H9 (cell line): ENCODE data around the gene ZNF358. TPM values are rescaled to one million over a fixed set of nuclear protein-coding genes. Genes with fewer than 3 reads are reported as not detected.

Experiments
- DNase-seq: peaks from one replicate; pipeline ENCODE4 v3.0.0-alpha.2; 2017
- H2AFZ ChIP-seq: one replicate; pipeline ENCODE4 v1.6.1; 2013; ENCODE audit warnings: mild to moderate bottlenecking, low read length, control low read depth, moderate library complexity
- H2AK5ac ChIP-seq: 2 replicates; pipeline ENCODE4 v1.6.1; 2013; ENCODE audit warnings: low read length, control low read depth, mixed read lengths; ENCODE audit not compliant: insufficient read length
- H2BK120ac ChIP-seq: one replicate; pipeline ENCODE4 v1.6.1; 2013; ENCODE audit warnings: low read depth, mild to moderate bottlenecking, low read length, control low read depth, inconsistent platforms; ENCODE audit not compliant: poor library complexity, severe bottlenecking
- H2BK12ac ChIP-seq: 2 replicates; pipeline ENCODE4 v1.6.1; 2013; ENCODE audit warnings: low read length, control low read depth, mixed read lengths, low read depth; ENCODE audit not compliant: insufficient read length
- H2BK15ac ChIP-seq: 2 replicates; pipeline ENCODE4 v1.6.1; 2013; ENCODE audit warnings: low read depth, low read length, control low read depth
- H2BK20ac ChIP-seq: one replicate; pipeline ENCODE4 v1.6.1; 2013; ENCODE audit warnings: low read depth, mild to moderate bottlenecking, low read length, control low read depth, inconsistent platforms; ENCODE audit not compliant: poor library complexity, severe bottlenecking
- H2BK5ac ChIP-seq: 2 replicates; pipeline ENCODE4 v1.6.1; 2013; ENCODE audit warnings: low read length, control low read depth, mixed read lengths; ENCODE audit not compliant: insufficient read length
- H3K14ac ChIP-seq: 2 replicates; pipeline ENCODE4 v1.6.1; 2013; ENCODE audit warnings: low read length, control low read depth; ENCODE audit not compliant: insufficient read depth
- H3K18ac ChIP-seq: 2 replicates; pipeline ENCODE4 v1.6.1; 2013; ENCODE audit warnings: low read depth, mild to moderate bottlenecking, mixed read lengths, low read length, control low read depth; ENCODE audit not compliant: insufficient read length
- H3K23ac ChIP-seq: 2 replicates; pipeline ENCODE4 v1.6.1; 2013; ENCODE audit warnings: low read length, control low read depth, mixed read lengths, low read depth; ENCODE audit not compliant: insufficient read length
- H3K23me2 ChIP-seq: 2 replicates; pipeline ENCODE4 v1.6.1; 2013; ENCODE audit warnings: low read depth, mild to moderate bottlenecking, mixed read lengths, low read length, control low read depth; ENCODE audit not compliant: insufficient read length, poor library complexity, severe bottlenecking
- H3K27ac ChIP-seq: 2 replicates; pipeline ENCODE4 v1.5.1; 2013; ENCODE audit warnings: low read length, control low read depth, mixed read lengths, low read depth; ENCODE audit not compliant: insufficient read length
- H3K27me3 ChIP-seq: 2 replicates; pipeline ENCODE4 v1.6.1; 2013; ENCODE audit warnings: low read length, control low read depth, inconsistent platforms; ENCODE audit not compliant: insufficient read depth
- H3K4ac ChIP-seq: 2 replicates; pipeline ENCODE4 v1.6.1; 2013; ENCODE audit warnings: low read depth, mild to moderate bottlenecking, control low read depth, inconsistent platforms, low read length, moderate library complexity
- H3K4me1 ChIP-seq: 2 replicates; pipeline ENCODE4 v1.6.1; 2013; ENCODE audit warnings: low read length, control low read depth, inconsistent platforms; ENCODE audit not compliant: insufficient read depth
- H3K4me2 ChIP-seq: 2 replicates; pipeline ENCODE4 v1.6.1; 2013; ENCODE audit warnings: low read length, control low read depth, mixed read lengths; ENCODE audit not compliant: insufficient read length, insufficient read depth
- H3K56ac ChIP-seq: 2 replicates; pipeline ENCODE4 v1.6.1; 2013; ENCODE audit warnings: low read depth, mild to moderate bottlenecking, mixed read lengths, low read length, control low read depth; ENCODE audit not compliant: insufficient read length
- H3K79me1 ChIP-seq: 2 replicates; pipeline ENCODE4 v1.6.1; 2013; ENCODE audit warnings: low read depth, mild to moderate bottlenecking, moderate library complexity, low read length, control low read depth, inconsistent platforms; ENCODE audit not compliant: insufficient read depth, poor library complexity, severe bottlenecking
- H3K79me2 ChIP-seq: 2 replicates; pipeline ENCODE4 v1.6.1; 2013; ENCODE audit warnings: low read length, control low read depth, inconsistent platforms; ENCODE audit not compliant: insufficient read depth
- H3K9ac ChIP-seq: 2 replicates; pipeline ENCODE4 v1.6.1; 2013; ENCODE audit warnings: low read length, control low read depth, mixed read lengths; ENCODE audit not compliant: insufficient read length; ENCODE audit errors: extremely low read depth
- H3K9me3 ChIP-seq: one replicate; pipeline ENCODE4 v1.6.1; 2013; ENCODE audit warnings: low read depth, low read length, inconsistent platforms; ENCODE audit not compliant: control insufficient read depth
- H3T11ph ChIP-seq: one replicate; pipeline ENCODE4 v1.6.1; 2013; ENCODE audit warnings: mild to moderate bottlenecking, low read length, control low read depth, inconsistent platforms
- H4K20me1 ChIP-seq: one replicate; pipeline ENCODE4 v1.6.1; 2013; ENCODE audit not compliant: control insufficient read depth, insufficient read length, insufficient read depth
- H4K5ac ChIP-seq: 2 replicates; pipeline ENCODE4 v1.6.1; 2013; ENCODE audit warnings: low read depth, mild to moderate bottlenecking, mixed read lengths, low read length, control low read depth; ENCODE audit not compliant: insufficient read length
- H4K8ac ChIP-seq: replicated peaks from 2 replicates; pipeline ENCODE4 v1.6.1; 2013; ENCODE audit warnings: low read length, control low read depth, mixed read lengths, low read depth; ENCODE audit not compliant: insufficient read length
- H4K91ac ChIP-seq: 2 replicates; pipeline ENCODE4 v1.6.1; 2013; ENCODE audit warnings: low read depth, mild to moderate bottlenecking, moderate library complexity, mixed read lengths, low read length, control low read depth; ENCODE audit not compliant: insufficient read length
- H3K27ac Mint-ChIP-seq, 3 experiments: 2 replicates in 2 of 3; 3 replicates in 1 of 3; pipeline ENCODE4 v1.8.0; 2020 to 2021; ENCODE audit warnings: mixed read lengths in 3 of 3, mild to moderate bottlenecking in 1 of 3, moderate library complexity in 1 of 3
- H3K27me3 Mint-ChIP-seq: 2 replicates; pipeline ENCODE4 v1.8.0; 2021; ENCODE audit warnings: low read depth, mild to moderate bottlenecking, moderate library complexity, mixed read lengths
- H3K36me3 Mint-ChIP-seq, 3 experiments: 2 replicates in 2 of 3; 3 replicates in 1 of 3; pipeline ENCODE4 v1.8.0; 2020 to 2021; ENCODE audit warnings: low read depth in 3 of 3, mixed read lengths in 3 of 3; ENCODE audit not compliant: insufficient read depth in 1 of 3
- H3K4me1 Mint-ChIP-seq, 2 experiments: 2 replicates each; pipeline ENCODE4 v1.8.0; 2020; ENCODE audit warnings: mixed read lengths in 2 of 2
- H3K4me3 Mint-ChIP-seq, 2 experiments: 2 replicates in 1 of 2; 3 replicates in 1 of 2; pipeline ENCODE4 v1.8.0; 2020 to 2021; ENCODE audit warnings: mild to moderate bottlenecking in 2 of 2, mixed read lengths in 2 of 2, moderate library complexity in 1 of 2
- H3K9me3 Mint-ChIP-seq, 2 experiments: 2 replicates in 1 of 2; 3 replicates in 1 of 2; pipeline ENCODE4 v1.8.0; 2020; ENCODE audit warnings: mild to moderate bottlenecking in 2 of 2, mixed read lengths in 2 of 2, moderate library complexity in 1 of 2
- CTCF ChIP-seq: fragments of 200-600 bp; sonication (generic); conservative IDR thresholded peaks from 3 replicates; pipeline ENCODE4 v1.8.0; 2021; ENCODE audit warnings: antibody characterized with exemption, mild to moderate bottlenecking
- WGBS: extraction: QIAGEN DNeasy Blood & Tissue Kit; methylation state at CpG from one replicate; pipeline ENCODE4 v1.1.7; 2013; ENCODE audit warnings: missing lambda C conversion rate, low lambda C conversion rate, mixed read lengths; ENCODE audit not compliant: insufficient read length; ENCODE audit errors: extremely low coverage; 5-methylcytosine and 5-hydroxymethylcytosine counted together
- total RNA-seq: library from RNA; stranded (reverse); gene quantifications from 2 replicates; pipeline ENCODE4 v1.2.1, GENCODE V29; 2021

ZNF358 gene
- total RNA-seq, 1 experiment from 2014 or later = 40.5 TPM

GRCh38 chr19:7505288-7505681 is 10.6 kb upstream of the ZNF358 start:
- Histone ChIP-seq H2BK120ac (no peak overlapping the region), H3K79me2 (no peaks in the 10 kb centered on the region), H3K9ac (no peak overlapping the region), H3T11ph (no peak overlapping the region), H4K20me1 (no peaks in the 10 kb centered on the region), H4K91ac (no peak overlapping the region), H3K23me2 (peaks cover 10% of the 10 kb centered on the region), H3K4me1 (no peaks in the 10 kb centered on the region; the same call in 1 of the 2 replicates), H2AFZ (no peak overlapping the region), H2BK12ac (no peak overlapping the region), H3K27ac (no peak overlapping the region), H4K5ac (no peak overlapping the region), H2BK20ac (no peak overlapping the region), H3K4ac (no peak overlapping the region), H3K27me3 (peaks cover 3% of the 10 kb centered on the region; the same call in 1 of the 2 replicates), H3K56ac (no peak overlapping the region), H3K14ac (no peak overlapping the region), H3K79me1 (no peaks in the 10 kb centered on the region), H2AK5ac (no peak overlapping the region), H2BK5ac (no peak overlapping the region), H3K4me2 (peak overlapping the region; percentile 85), H4K8ac (no peak overlapping the region), H3K18ac (no peak overlapping the region), H3K9me3 (no peaks in the 10 kb centered on the region), H3K23ac (no peak overlapping the region), H2BK15ac (no peak overlapping the region)
- H3K4me1 Mint-ChIP-seq = peaks cover 18 to 28% of the 10 kb centered on the region in 2 experiments
- no peaks in the 10 kb centered on the region for H3K36me3 Mint-ChIP-seq
- no peak overlapping the region for H3K27ac Mint-ChIP-seq
- peaks cover 0 to 3% of the 10 kb centered on the region in 2 experiments; a peak in 1 of 5 replicates for H3K9me3 Mint-ChIP-seq
- H3K27me3 Mint-ChIP-seq = peaks cover 49% of the 10 kb centered on the region
- peak; percentile 60 for DNase-seq
- H3K4me3 Mint-ChIP-seq = peak overlapping the region; percentile 51 to 74
- TF ChIP-seq CTCF = no peak
- WGBS = no CpG with 5 or more reads among the region's 19 CpGs
